Panc1 (cell line): Measurements from ENCODE around the gene ARHGEF28.

ENCODE experiments used
- POLR2AphosphoS5 ChIP-seq: IDR thresholded peaks from 2 replicates; pipeline ENCODE4 v1.6.1; 2012; ENCODE audit warnings: mild to moderate bottlenecking, low read depth, low read length, moderate library complexity
- SIN3A ChIP-seq: IDR thresholded peaks from 2 replicates; pipeline ENCODE4 v1.6.1; 2012; ENCODE audit warnings: low read depth, mild to moderate bottlenecking, low read length, moderate library complexity, borderline replicate concordance; ENCODE audit not compliant: insufficient read depth
- TCF7L2 ChIP-seq: IDR thresholded peaks from 2 replicates; pipeline ENCODE4 v1.6.1; 2011; ENCODE audit warnings: mild to moderate bottlenecking, low read depth, low read length, inconsistent platforms
- TF ChIP-seq, protein P1 (sequence below): fragments of 450-650 bp; IDR thresholded peaks from 2 replicates; pipeline ENCODE4 v1.5.1; 2017; ENCODE audit warnings: mild to moderate bottlenecking
- TF ChIP-seq, protein P2 (sequence below), 2 experiments: IDR thresholded peaks; 2 replicates each; pipeline ENCODE4 v1.6.1; 2011 to 2012; ENCODE audit warnings: low read depth in 2 of 2, control low read depth in 1 of 2, low read length in 1 of 2, mild to moderate bottlenecking in 1 of 2, moderate library complexity in 1 of 2; ENCODE audit not compliant: insufficient read depth in 1 of 2

DNA sequence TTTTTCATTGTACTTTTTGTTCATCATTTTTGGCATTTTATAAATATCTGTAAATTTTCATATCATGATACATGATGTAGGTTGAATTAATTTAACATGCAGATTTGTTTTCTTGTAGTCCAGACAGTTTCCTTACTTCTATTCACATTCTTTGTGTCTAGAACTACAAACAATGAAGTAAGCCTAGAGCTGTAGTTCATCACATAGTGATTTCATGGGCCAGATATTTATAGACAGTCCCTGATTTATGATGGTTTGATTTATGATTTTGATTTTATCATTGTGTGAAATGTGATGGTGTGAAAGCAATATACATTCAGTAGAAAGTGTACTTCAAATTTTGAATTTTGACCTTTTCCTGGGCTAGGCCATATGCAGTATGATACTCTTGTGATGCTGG lies 139.0 kb downstream of the ARHGEF28 start:
- TF ChIP-seq, protein P1, sequence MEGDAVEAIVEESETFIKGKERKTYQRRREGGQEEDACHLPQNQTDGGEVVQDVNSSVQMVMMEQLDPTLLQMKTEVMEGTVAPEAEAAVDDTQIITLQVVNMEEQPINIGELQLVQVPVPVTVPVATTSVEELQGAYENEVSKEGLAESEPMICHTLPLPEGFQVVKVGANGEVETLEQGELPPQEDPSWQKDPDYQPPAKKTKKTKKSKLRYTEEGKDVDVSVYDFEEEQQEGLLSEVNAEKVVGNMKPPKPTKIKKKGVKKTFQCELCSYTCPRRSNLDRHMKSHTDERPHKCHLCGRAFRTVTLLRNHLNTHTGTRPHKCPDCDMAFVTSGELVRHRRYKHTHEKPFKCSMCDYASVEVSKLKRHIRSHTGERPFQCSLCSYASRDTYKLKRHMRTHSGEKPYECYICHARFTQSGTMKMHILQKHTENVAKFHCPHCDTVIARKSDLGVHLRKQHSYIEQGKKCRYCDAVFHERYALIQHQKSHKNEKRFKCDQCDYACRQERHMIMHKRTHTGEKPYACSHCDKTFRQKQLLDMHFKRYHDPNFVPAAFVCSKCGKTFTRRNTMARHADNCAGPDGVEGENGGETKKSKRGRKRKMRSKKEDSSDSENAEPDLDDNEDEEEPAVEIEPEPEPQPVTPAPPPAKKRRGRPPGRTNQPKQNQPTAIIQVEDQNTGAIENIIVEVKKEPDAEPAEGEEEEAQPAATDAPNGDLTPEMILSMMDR: no peak
- TF ChIP-seq POLR2AphosphoS5 (no peak), SIN3A (no peak), TCF7L2 (no peak)
- TF ChIP-seq, protein P2, sequence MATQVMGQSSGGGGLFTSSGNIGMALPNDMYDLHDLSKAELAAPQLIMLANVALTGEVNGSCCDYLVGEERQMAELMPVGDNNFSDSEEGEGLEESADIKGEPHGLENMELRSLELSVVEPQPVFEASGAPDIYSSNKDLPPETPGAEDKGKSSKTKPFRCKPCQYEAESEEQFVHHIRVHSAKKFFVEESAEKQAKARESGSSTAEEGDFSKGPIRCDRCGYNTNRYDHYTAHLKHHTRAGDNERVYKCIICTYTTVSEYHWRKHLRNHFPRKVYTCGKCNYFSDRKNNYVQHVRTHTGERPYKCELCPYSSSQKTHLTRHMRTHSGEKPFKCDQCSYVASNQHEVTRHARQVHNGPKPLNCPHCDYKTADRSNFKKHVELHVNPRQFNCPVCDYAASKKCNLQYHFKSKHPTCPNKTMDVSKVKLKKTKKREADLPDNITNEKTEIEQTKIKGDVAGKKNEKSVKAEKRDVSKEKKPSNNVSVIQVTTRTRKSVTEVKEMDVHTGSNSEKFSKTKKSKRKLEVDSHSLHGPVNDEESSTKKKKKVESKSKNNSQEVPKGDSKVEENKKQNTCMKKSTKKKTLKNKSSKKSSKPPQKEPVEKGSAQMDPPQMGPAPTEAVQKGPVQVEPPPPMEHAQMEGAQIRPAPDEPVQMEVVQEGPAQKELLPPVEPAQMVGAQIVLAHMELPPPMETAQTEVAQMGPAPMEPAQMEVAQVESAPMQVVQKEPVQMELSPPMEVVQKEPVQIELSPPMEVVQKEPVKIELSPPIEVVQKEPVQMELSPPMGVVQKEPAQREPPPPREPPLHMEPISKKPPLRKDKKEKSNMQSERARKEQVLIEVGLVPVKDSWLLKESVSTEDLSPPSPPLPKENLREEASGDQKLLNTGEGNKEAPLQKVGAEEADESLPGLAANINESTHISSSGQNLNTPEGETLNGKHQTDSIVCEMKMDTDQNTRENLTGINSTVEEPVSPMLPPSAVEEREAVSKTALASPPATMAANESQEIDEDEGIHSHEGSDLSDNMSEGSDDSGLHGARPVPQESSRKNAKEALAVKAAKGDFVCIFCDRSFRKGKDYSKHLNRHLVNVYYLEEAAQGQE (IDR thresholded peaks at IDR 0.05; ENCODE audit: insufficient read depth in 1 of 2, low read depth in 2 of 2, low read length in 1 of 2): no peak
